NB4 (cell line): Measurements from ENCODE around the gene CALML3.

ENCODE experiments used
- DNase-seq: peaks from one replicate; pipeline ENCODE4 v3.0.0; 2010; ENCODE audit warnings: low read depth
- H3K4me3 ChIP-seq: one replicate; pipeline ENCODE4 v1.5.1; 2011; ENCODE audit warnings: mild to moderate bottlenecking, low read depth, low read length, moderate library complexity
- MYC ChIP-seq: IDR thresholded peaks from 2 replicates; pipeline ENCODE4 v1.6.1; 2011; ENCODE audit warnings: low read depth, low read length
- POLR2A ChIP-seq: IDR thresholded peaks from 2 replicates; pipeline ENCODE4 v1.6.1; 2011; ENCODE audit warnings: mild to moderate bottlenecking; ENCODE audit not compliant: insufficient read length; ENCODE audit errors: extremely low read depth
- TF ChIP-seq, protein P1 (sequence below): IDR thresholded peaks from 2 replicates; pipeline ENCODE4 v1.6.1; 2011; ENCODE audit warnings: low read depth, low read length
- TF ChIP-seq, protein P2 (sequence below): IDR thresholded peaks from one replicate; pipeline ENCODE4 v1.5.1; 2012; ENCODE audit warnings: low read depth, low read length

The CALML3 gene

DNA sequence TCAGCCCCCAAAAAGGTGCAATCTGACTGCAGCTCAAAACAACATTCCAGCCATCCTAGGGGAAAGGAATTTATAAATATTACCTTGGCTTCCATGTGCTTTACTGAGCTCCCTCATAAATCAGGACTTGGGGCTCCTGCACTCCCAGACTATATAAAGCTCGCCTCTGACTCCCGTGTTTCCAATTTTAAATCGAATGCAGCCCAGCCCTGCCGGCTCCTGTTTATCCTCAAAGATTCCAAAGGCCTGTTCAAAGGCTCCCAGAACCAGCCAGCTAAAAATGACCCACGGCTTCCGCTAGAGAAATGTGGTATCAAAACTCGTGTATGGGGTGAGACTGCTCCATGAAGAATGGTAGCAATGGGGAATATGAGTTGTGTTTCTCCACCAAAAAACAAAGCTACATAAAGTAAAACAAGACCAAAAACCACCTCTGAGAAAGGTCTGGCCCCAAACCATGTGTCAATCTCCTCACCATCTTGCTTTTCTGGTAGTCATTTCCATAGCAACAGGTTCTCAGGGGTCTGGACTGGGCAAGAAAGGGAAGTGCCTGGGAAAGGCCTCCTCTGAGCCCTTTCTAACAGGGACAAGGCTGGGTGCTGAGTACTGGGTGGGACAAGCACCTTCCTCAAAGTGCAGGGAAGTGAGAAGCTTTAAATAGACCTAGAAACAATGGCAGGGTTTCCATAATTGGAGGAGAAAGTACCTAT, 5.1 kb downstream of the CALML3 start:
- DNase-seq, result no peak
- no peak overlapping the region for H3K4me3 ChIP-seq
- TF ChIP-seq MYC, result no peak
- no peak for TF ChIP-seq POLR2A
- TF ChIP-seq, protein P1, sequence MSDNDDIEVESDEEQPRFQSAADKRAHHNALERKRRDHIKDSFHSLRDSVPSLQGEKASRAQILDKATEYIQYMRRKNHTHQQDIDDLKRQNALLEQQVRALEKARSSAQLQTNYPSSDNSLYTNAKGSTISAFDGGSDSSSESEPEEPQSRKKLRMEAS, result no peak
- TF ChIP-seq, protein P2, sequence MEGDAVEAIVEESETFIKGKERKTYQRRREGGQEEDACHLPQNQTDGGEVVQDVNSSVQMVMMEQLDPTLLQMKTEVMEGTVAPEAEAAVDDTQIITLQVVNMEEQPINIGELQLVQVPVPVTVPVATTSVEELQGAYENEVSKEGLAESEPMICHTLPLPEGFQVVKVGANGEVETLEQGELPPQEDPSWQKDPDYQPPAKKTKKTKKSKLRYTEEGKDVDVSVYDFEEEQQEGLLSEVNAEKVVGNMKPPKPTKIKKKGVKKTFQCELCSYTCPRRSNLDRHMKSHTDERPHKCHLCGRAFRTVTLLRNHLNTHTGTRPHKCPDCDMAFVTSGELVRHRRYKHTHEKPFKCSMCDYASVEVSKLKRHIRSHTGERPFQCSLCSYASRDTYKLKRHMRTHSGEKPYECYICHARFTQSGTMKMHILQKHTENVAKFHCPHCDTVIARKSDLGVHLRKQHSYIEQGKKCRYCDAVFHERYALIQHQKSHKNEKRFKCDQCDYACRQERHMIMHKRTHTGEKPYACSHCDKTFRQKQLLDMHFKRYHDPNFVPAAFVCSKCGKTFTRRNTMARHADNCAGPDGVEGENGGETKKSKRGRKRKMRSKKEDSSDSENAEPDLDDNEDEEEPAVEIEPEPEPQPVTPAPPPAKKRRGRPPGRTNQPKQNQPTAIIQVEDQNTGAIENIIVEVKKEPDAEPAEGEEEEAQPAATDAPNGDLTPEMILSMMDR, result no peak

DNA sequence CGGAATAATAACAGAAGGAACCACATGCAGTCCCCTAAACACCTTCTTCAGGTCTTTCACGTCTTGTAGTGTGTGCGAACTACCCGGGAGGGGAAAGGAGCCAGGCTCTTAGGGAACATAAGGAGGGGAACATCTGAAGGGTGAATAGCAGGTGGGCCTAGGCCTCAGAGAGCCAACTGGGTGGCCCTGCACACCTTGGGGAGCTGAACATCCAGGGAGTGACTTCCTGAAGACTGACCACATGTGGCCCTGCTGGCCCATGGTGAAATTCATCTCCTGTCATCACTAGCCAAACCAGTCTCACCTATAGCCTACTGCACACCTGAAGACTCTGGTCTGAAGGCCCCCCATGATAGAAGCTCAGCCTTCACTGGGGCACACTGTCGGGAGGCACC, 5.6 kb downstream of the CALML3 start:
- DNase-seq, result no peak
- H3K4me3 ChIP-seq, result no peak overlapping the region
- TF ChIP-seq, protein P2, result no peak
- TF ChIP-seq, protein P1, result no peak
- TF ChIP-seq MYC, result no peak
- no peak for TF ChIP-seq POLR2A

DNA sequence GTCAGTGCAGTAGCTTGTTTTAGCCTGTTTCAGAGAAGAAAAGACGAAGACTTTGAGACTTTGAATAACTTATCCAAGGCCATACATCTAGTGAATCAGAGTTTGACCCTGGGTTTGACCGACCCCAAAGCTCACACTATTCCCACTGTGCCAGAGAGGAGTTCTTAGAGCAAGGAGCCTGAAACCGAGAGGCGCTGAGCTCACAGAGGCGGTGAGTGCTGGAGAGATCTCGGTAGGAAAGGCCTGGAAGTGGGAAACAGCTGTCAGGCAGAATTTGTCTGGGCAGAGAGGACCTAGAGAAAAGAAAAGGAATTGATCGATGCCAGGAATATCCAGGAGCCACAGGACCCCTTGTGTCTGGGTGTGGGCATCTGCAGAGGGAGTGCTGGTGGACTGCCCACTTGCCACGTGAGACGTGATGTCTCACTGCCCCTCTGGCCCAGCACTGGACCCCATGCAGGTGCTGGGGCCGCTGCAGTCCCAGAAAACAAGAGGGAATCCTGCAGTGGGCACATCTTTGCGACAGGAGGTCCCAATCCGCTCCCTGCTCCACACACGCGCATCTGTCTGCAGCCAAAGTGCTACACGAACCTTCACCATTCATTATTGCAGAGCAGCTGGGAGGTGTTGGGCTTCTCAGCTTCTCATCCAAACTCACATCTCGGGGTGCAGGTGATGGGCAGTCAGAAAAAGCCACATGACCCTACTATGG, 6.2 kb downstream of the CALML3 start:
- H3K4me3 ChIP-seq, result no peak overlapping the region
- DNase-seq, result no peak
- TF ChIP-seq, protein P1, result no peak
- no peak for TF ChIP-seq POLR2A
- TF ChIP-seq, protein P2, result no peak
- no peak for TF ChIP-seq MYC

DNA sequence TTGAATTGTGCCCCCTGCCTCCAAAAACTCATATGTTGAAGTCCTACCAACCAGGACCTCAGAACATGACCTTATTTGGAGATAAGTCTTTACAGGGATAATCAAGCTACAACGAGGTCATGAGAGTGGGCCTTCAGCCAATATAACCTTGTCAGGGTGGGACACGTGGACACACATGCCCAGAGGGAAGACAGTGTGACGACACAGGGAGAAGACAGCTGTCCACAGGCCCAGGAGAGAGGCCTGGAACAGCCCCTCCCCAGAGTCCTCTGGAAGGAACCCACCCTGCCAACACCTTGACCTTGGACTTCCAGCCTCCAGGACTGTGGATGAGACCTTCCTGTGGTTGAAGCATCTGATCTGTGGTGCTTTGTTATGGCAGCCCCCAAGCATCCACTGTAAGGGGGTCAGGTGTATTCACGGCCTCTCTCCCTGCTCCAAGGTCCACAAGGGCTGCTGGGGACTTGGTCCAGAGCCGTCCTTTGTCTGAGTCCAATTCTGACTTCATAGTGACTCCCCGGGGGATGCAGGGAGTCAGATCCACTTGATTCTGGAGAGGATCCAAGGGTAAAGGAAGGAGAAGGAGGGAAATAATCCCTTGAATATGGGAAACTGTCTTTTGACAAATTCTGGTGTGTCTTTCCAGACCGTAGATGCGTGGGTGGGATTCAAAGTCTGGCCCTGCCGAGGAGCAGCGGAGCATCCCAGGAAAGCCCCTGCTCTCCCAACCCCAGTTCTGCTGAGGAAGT, 7.0 kb downstream of the CALML3 start:
- TF ChIP-seq POLR2A (no peak), MYC (no peak)
- TF ChIP-seq, protein P1, result no peak
- DNase-seq, result no peak
- H3K4me3 ChIP-seq, result no peak overlapping the region

DNA sequence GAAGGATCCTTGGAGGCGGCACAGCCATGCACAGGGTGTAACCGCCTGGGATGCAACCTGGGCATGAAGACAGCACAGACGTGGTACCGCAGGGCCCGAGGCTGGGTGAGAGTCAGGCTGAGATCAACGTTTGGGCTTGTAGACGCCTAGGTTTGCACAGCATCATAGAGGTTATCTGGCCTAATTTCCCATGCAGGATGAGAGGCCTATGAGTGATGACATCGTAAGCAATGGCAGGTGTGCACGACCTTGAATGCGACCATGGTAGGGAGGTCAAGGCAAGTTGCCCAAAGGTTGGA, 7.5 kb downstream of the CALML3 start:
- no peak for DNase-seq
- H3K4me3 ChIP-seq, result no peak overlapping the region
- TF ChIP-seq, protein P1, result no peak
- no peak for TF ChIP-seq POLR2A
- TF ChIP-seq, protein P2, result no peak
- no peak for TF ChIP-seq MYC
